ENCODE measurements around the gene MAOB.
"Not testable (repeated sequence)": the region's sequence is repeated elsewhere in the genome, so short reads cannot be mapped to it uniquely, and the experiment has no call there.

MAOB gene

GRCh38 chrX:43734444-43734843, 147.8 kb downstream of the MAOB start:
- no peak overlapping the region for H3K4me3 ChIP-seq (replicated peaks; ENCODE audit: low read depth, low read length)
- TF ChIP-seq, protein P1, sequence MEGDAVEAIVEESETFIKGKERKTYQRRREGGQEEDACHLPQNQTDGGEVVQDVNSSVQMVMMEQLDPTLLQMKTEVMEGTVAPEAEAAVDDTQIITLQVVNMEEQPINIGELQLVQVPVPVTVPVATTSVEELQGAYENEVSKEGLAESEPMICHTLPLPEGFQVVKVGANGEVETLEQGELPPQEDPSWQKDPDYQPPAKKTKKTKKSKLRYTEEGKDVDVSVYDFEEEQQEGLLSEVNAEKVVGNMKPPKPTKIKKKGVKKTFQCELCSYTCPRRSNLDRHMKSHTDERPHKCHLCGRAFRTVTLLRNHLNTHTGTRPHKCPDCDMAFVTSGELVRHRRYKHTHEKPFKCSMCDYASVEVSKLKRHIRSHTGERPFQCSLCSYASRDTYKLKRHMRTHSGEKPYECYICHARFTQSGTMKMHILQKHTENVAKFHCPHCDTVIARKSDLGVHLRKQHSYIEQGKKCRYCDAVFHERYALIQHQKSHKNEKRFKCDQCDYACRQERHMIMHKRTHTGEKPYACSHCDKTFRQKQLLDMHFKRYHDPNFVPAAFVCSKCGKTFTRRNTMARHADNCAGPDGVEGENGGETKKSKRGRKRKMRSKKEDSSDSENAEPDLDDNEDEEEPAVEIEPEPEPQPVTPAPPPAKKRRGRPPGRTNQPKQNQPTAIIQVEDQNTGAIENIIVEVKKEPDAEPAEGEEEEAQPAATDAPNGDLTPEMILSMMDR (IDR thresholded peaks at IDR 0.05; ENCODE audit: low read depth, low read length, missing control alignments) = no peak
- DNase-seq (ENCODE audit: extremely low read depth, low read depth) = no peak

DNA sequence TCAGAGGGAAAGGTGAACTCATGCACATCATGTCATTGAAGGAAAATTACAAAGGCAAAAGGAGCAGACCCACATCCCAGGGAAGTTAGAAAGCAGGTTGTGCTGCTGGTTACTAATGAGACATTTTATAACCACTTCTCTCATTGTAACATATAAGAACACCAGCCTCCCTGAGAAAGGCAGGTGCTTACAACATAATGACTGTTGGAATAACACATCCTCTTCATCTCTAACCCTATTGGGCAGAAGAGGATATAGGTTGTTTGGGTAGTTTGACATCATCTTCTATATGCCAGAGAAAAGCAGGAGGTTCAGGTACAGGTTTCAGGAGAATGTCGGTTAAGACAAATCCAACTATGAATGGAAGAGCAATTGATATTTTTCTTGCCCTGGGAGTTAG, 148.6 kb downstream of the MAOB start:
- DNase-seq (ENCODE audit: extremely low read depth, low read depth) = no peak
- H3K4me3 ChIP-seq (replicated peaks; ENCODE audit: low read depth, low read length) = no peak overlapping the region
- TF ChIP-seq, protein P1 (IDR thresholded peaks at IDR 0.05; ENCODE audit: low read depth, low read length, missing control alignments) = no peak

- DNase-seq (ENCODE audit: extremely low read depth, low read depth) = no peak
- TF ChIP-seq, protein P1 (IDR thresholded peaks at IDR 0.05; ENCODE audit: low read depth, low read length, missing control alignments) = no peak
- H3K4me3 ChIP-seq (replicated peaks; ENCODE audit: low read depth, low read length) = no peak overlapping the region
Measured at GRCh38 chrX:43731086-43731485, 151.2 kb downstream of the MAOB start.

- DNase-seq (ENCODE audit: extremely low read depth, low read depth) = no peak
- H3K4me3 ChIP-seq (replicated peaks; ENCODE audit: low read depth, low read length) = no peak overlapping the region
- TF ChIP-seq, protein P1 (IDR thresholded peaks at IDR 0.05; ENCODE audit: low read depth, low read length, missing control alignments) = no peak
Measured at GRCh38 chrX:43728966-43729365, 153.3 kb downstream of the MAOB start.

DNA sequence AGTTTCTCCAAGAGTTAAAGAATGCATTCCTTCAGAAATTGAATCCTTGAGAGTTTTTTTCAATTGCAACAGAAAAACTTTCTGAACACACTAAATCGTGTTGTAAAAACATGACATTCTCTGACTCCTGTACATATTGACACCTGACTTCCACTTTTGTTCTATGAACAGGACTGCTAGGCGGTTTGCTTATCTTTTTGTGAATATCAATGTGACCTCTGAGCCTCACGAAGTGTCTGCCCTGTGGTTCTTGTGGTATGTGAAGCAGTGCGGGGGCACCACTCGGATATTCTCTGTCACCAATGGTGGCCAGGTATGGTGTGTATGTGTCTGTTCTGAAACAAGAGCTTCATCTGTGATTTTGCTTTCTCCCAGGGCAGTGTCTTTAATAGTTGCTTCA, 154.2 kb downstream of the MAOB start:
- no peak for DNase-seq (ENCODE audit: extremely low read depth, low read depth)
- TF ChIP-seq, protein P1 (IDR thresholded peaks at IDR 0.05; ENCODE audit: low read depth, low read length, missing control alignments) = no peak
- no peak overlapping the region for H3K4me3 ChIP-seq (replicated peaks; ENCODE audit: low read depth, low read length)

- H3K4me3 ChIP-seq (replicated peaks; ENCODE audit: low read depth, low read length); DNase-seq (ENCODE audit: extremely low read depth, low read depth): not testable (repeated sequence)
Measured at GRCh38 chrX:43727254-43727653, 155.0 kb downstream of the MAOB start.

GRCh38 chrX:43725227-43725626, 157.0 kb downstream of the MAOB start:
- DNase-seq (ENCODE audit: extremely low read depth, low read depth); H3K4me3 ChIP-seq (replicated peaks; ENCODE audit: low read depth, low read length): not testable (repeated sequence)

DNA sequence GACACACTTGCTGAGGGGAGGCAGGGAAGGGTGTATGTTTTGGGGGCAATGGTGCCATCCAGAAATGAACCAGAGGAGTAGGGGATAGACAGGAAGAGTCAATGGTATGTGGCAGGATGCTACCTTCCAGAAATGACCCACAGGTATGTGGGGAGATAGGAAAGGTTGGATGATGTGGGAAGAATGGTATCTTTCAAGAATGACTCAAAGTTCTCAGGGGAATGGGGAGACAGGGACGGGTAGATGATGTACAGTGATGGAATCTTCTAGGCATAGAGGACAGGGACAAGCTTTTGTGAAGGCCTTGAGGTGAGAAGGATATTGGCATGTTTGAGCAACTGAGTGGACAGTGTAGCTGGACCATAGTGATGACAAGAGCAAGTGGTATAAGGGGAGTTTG, 161.3 kb downstream of the MAOB start:
- TF ChIP-seq, protein P1 (IDR thresholded peaks at IDR 0.05; ENCODE audit: low read depth, low read length, missing control alignments) = no peak
- H3K4me3 ChIP-seq (replicated peaks; ENCODE audit: low read depth, low read length) = no peak overlapping the region
- DNase-seq (ENCODE audit: extremely low read depth, low read depth) = no peak

Measured in HFF-Myc (cell line).